Nephron progenitor cell (in vitro differentiated cells): ENCODE data around the gene DDX1.

ENCODE experiments used
- DNase-seq: peaks from one replicate; pipeline ENCODE4 v3.0.0; 2021
- H3K27ac Mint-ChIP-seq: 2 replicates; pipeline ENCODE4 v1.8.0; 2021; ENCODE audit warnings: mild to moderate bottlenecking, moderate library complexity, mixed read lengths
- H3K27me3 Mint-ChIP-seq: 2 replicates; pipeline ENCODE4 v1.8.0; 2021; ENCODE audit warnings: mild to moderate bottlenecking, low read depth, mixed read lengths; ENCODE audit not compliant: poor library complexity
- H3K36me3 Mint-ChIP-seq: 2 replicates; pipeline ENCODE4 v1.8.0; 2021; ENCODE audit warnings: low read depth, mixed read lengths
- H3K4me1 Mint-ChIP-seq: 2 replicates; pipeline ENCODE4 v1.8.0; 2021; ENCODE audit warnings: mixed read lengths
- H3K4me3 Mint-ChIP-seq: 2 replicates; pipeline ENCODE4 v1.8.0; 2021; ENCODE audit warnings: mild to moderate bottlenecking, moderate library complexity, mixed read lengths
- H3K9me3 Mint-ChIP-seq: 2 replicates; pipeline ENCODE4 v1.8.0; 2021; ENCODE audit warnings: mild to moderate bottlenecking, moderate library complexity, mixed read lengths
- TF ChIP-seq, protein P1 (sequence below): fragments of 200-600 bp; sonication (generic); IDR thresholded peaks from 2 replicates; pipeline ENCODE4 v1.5.0; 2021; ENCODE audit warnings: antibody characterized with exemption

DDX1 gene

DNA sequence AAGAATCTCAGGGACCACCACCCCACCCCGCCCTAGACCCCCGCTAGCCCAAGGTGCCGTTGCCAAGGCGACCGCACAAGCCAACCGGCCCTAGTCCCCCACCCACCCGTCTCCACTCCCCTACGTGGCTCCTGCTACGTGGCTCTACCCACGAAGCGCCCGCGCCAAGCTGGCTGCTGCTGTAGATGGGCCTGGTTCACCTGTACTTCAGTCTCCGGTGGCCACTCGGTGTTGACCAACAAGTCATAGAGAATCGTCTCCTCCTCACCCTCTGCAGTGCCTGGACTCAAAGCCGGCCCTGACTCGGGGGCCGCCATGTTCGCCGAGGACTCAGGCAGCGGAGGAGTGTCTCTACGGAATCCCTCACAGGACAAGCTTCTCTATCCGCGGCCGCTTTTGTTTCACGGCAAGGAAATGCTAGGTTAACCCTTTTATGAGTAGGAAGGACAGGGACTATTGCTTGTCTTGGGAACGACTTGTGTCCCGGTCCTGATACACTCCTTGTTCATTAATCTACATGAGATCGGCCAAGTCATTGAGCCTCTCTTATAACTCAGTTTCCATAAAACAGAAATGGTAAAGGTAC is 30.6 kb upstream of the DDX1 start, which contains the start of gene NBAS:
Gene NBAS (minus strand): TSS at position 347 of the 586 bp plus-strand sequence. CDS start 30 bp downstream, at position 317.
- Mint-ChIP-seq H3K27me3 (peaks cover 5% of the 10 kb centered on the region), H3K27ac (peak within 1 kb of the TSS; percentile 99), H3K4me3 (peak within 1 kb of the TSS; percentile 98), H3K4me1 (peaks cover 66% of the 10 kb centered on the region), H3K9me3 (no peaks in the 10 kb centered on the region), H3K36me3 (peaks cover 2% of the 10 kb centered on the region)
- DNase-seq, result peak; percentile 76
- TF ChIP-seq, protein P1, sequence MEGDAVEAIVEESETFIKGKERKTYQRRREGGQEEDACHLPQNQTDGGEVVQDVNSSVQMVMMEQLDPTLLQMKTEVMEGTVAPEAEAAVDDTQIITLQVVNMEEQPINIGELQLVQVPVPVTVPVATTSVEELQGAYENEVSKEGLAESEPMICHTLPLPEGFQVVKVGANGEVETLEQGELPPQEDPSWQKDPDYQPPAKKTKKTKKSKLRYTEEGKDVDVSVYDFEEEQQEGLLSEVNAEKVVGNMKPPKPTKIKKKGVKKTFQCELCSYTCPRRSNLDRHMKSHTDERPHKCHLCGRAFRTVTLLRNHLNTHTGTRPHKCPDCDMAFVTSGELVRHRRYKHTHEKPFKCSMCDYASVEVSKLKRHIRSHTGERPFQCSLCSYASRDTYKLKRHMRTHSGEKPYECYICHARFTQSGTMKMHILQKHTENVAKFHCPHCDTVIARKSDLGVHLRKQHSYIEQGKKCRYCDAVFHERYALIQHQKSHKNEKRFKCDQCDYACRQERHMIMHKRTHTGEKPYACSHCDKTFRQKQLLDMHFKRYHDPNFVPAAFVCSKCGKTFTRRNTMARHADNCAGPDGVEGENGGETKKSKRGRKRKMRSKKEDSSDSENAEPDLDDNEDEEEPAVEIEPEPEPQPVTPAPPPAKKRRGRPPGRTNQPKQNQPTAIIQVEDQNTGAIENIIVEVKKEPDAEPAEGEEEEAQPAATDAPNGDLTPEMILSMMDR, result no peak

- DNase-seq, result peak; percentile 40
- Mint-ChIP-seq H3K4me1 (peaks cover 66% of the 10 kb centered on the region), H3K36me3 (no peaks in the 10 kb centered on the region), H3K4me3 (peak overlapping the region; percentile 98), H3K27me3 (peaks cover 5% of the 10 kb centered on the region), H3K27ac (peak overlapping the region; percentile 99), H3K9me3 (no peaks in the 10 kb centered on the region)
- TF ChIP-seq, protein P1, result no peak
Observed at GRCh38 chr2:15561574-15562344, 29.9 kb upstream of the DDX1 start.

DNA sequence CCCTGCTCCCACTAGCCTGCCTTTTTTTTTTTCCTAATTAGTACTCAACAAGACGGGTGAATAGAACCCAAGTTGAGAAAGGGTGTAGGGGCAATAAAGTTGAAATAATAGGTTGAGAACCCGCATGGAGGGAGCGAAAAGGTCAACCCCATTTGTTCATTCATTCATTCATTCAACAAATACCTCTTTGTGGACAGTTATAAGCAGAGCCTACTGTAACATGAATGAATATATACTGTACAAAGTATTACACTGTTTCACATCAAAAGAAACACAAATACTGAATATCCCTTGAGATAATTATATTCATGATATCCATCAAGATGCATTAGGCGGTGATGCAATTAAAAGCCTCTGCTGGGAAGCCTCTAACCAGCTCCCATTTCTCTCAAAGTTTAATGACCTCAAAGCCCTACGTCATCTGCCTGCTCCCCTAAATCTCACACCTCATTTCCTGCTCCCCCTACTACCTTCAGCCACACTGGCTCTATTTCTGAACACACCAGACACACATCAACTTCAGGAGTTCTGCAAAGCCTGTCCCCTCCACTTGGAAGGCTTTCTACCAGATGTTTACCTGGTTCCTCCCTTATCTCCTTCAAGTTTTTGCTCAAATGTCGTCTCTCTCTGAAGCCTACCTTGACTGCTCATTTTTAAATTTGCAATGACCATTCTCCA is 29.2 kb upstream of the DDX1 start:
- Mint-ChIP-seq H3K4me1 (peaks cover 66% of the 10 kb centered on the region), H3K9me3 (no peaks in the 10 kb centered on the region), H3K27ac (peak overlapping the region; percentile 99), H3K4me3 (peak overlapping the region; percentile 98), H3K27me3 (peaks cover 5% of the 10 kb centered on the region), H3K36me3 (no peaks in the 10 kb centered on the region)
- DNase-seq, result no peak
- TF ChIP-seq, protein P1, result no peak

DNA sequence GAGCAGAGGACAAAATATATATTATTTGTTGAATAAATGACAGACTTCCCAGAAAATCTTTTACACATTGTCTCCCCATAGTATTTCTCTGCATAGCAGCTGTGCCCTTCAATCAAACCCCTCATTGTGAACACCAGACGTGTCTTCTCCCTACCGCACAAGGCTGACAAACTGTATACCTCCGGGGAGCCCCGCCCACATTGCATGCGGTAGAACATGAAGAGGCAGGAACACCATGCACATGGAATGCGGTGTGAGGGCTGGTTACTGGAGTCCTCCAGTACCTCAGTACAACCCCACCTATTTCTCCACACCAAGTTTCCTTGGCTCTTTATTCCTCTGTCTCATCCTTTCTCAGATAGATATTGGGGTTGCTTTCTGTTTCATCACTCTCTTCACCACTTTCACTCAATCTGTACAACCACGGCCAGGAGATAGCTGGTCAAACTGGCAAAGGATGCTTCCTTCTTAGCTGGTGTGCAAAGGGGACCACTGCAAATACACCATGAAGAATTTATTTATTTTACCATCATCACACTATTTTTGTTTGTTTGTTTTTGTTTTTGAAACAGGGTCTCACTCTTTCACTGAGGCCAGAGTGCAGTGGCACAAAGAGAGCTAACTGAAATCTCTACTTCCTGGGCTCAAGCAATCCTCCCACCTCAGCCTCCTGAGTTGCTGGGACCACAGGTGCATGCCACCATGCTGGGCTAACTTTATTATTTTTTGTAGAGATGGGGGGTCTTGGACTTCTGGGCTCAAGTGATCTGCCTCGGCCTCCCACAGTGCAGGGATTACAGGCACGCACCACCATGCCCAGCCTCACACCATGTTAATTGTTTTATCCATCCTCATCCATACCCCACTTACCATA is 28.2 kb upstream of the DDX1 start:
- peak overlapping the region; percentile 94 for H3K27ac Mint-ChIP-seq
- H3K4me3 Mint-ChIP-seq, result no peak overlapping the region
- peaks cover 5% of the 10 kb centered on the region for H3K27me3 Mint-ChIP-seq
- TF ChIP-seq, protein P1, result no peak
- H3K36me3 Mint-ChIP-seq, result peaks cover 4% of the 10 kb centered on the region
- H3K4me1 Mint-ChIP-seq, result peaks cover 65% of the 10 kb centered on the region
- H3K9me3 Mint-ChIP-seq, result no peaks in the 10 kb centered on the region
- DNase-seq, result no peak

- DNase-seq, result no peak
- TF ChIP-seq, protein P1, result no peak
- H3K27me3 Mint-ChIP-seq, result peaks cover 5% of the 10 kb centered on the region
- no peak overlapping the region for H3K27ac Mint-ChIP-seq
- H3K4me1 Mint-ChIP-seq, result peaks cover 66% of the 10 kb centered on the region
- peaks cover 4% of the 10 kb centered on the region for H3K36me3 Mint-ChIP-seq
- H3K4me3 Mint-ChIP-seq, result no peak overlapping the region
- peaks cover 7% of the 10 kb centered on the region for H3K9me3 Mint-ChIP-seq
Observed at GRCh38 chr2:15565392-15565791, 26.3 kb upstream of the DDX1 start.
